Testis (tissue), 2 donors: ENCODE results near the gene OAS1.

ENCODE experiments used
- POLR2A ChIP-seq: fragments of 450-650 bp; IDR thresholded peaks from one replicate; pipeline ENCODE4 v1.6.1; 2017; ENCODE audit warnings: antibody characterized with exemption, mild to moderate bottlenecking, moderate library complexity
- TF ChIP-seq, protein P1 (sequence below), 3 experiments: fragments of 450-650 bp in 2 of 3; fragments of 200-600 bp in 1 of 3; sonication (generic) in 1 of 3; IDR thresholded peaks; one replicate each; pipeline ENCODE4 v1.5.1; 2016 to 2019; ENCODE audit warnings: antibody characterized with exemption in 3 of 3, mild to moderate bottlenecking in 2 of 3, moderate library complexity in 1 of 3

DNA sequence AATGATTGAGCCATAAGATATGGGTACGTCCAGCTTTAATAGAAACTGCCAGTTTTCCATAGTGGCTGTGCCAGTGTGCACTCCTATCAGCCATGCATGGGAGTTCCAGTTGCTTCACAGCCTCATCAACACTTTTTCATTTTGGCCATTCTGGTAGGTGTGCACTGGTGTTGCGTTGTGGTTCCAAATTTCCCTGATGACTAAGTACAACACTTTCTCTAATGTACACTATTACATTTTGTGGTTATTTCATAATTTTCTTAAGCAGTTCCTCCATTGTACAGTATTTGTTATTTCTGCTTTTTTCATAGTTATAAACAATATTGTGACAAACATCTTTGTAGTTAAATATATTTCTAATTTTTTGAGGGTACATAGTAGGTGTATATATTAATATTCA is 21.5 kb upstream of the OAS1 start:
- TF ChIP-seq, protein P1, sequence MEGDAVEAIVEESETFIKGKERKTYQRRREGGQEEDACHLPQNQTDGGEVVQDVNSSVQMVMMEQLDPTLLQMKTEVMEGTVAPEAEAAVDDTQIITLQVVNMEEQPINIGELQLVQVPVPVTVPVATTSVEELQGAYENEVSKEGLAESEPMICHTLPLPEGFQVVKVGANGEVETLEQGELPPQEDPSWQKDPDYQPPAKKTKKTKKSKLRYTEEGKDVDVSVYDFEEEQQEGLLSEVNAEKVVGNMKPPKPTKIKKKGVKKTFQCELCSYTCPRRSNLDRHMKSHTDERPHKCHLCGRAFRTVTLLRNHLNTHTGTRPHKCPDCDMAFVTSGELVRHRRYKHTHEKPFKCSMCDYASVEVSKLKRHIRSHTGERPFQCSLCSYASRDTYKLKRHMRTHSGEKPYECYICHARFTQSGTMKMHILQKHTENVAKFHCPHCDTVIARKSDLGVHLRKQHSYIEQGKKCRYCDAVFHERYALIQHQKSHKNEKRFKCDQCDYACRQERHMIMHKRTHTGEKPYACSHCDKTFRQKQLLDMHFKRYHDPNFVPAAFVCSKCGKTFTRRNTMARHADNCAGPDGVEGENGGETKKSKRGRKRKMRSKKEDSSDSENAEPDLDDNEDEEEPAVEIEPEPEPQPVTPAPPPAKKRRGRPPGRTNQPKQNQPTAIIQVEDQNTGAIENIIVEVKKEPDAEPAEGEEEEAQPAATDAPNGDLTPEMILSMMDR (IDR thresholded peaks at IDR 0.05), result no peak
- no peak for TF ChIP-seq POLR2A
